Pancreas (tissue), 10 donors: Measurements from ENCODE around the gene RETREG1. TPM values are rescaled to one million over a fixed set of nuclear protein-coding genes. Genes with fewer than 3 reads are reported as not detected.

ENCODE experiments used
- ATAC-seq, 4 donors: fragments of 200-7000 bp; cut with Tn5 transposase; one replicate each; pipeline versions ENCODE4 v1.8.0 to v1.9.1; 2020; ENCODE audit warnings: mild to moderate bottlenecking in 4 of 4, moderate library complexity in 4 of 4
- DNase-seq, 6 donors: peaks; one replicate each; pipeline ENCODE4 v3.0.0-alpha.2; 2020
- FAIRE-seq: peaks from 2 replicates; lab custom pipeline; 2012; peaks lifted over from hg19 to GRCh38; lab: Jason Lieb, UNC
- H3K27ac ChIP-seq, 4 donors: fragments of 200-600 bp; sonication (generic); 1 replicate in 3 of 4; 2 replicates in 1 of 4; pipeline versions ENCODE4 v1.5.0 to v1.8.0; 2020
- H3K27me3 ChIP-seq, 4 donors: fragments of 200-600 bp; one replicate each; pipeline ENCODE4 v1.8.0; 2021
- H3K36me3 ChIP-seq, 3 donors: fragments of 200-600 bp; sonication (generic) in 1 of 3; one replicate each; pipeline versions ENCODE4 v1.5.0 to v1.8.0; 2020 to 2021
- H3K4me1 ChIP-seq, 3 donors: fragments of 200-600 bp; one replicate each; pipeline ENCODE4 v1.8.0; 2021
- H3K4me3 ChIP-seq, 4 donors: fragments of 200-600 bp; sonication (generic) in 2 of 4; one replicate each; pipeline versions ENCODE4 v1.5.0 to v1.8.0; 2020 to 2021
- H3K9me3 ChIP-seq, 4 donors: fragments of 200-600 bp; one replicate each; pipeline ENCODE4 v1.8.0; 2021
- WGBS, 2 donors: extraction: QIAGEN DNeasy Blood & Tissue Kit; methylation state at CpG; one replicate each; pipeline ENCODE4 v1.1.7; 2013; 5-methylcytosine and 5-hydroxymethylcytosine counted together
- intact Hi-C, 3 donors: fragments of 100-400 bp; cut with DNase I; formaldehyde crosslinking; loops; one replicate each; pipeline versions ENCODE4 v1.11.1 to v1.14.2; 2022
- polyA plus RNA-seq, 2 donors: library from polyadenylated mRNA; stranded (reverse); fragments of 200-250 nt; gene quantifications; one replicate each; pipeline ENCODE4 v1.2.3, GENCODE V29; 2013
- total RNA-seq, 6 donors: library from RNA; stranded (reverse); fragmentation: NEBNext Ultra II Directional in 4 of 6; extraction: Animal tissue kit (Norgen Biotek cat#: 25700) in 4 of 6; gene quantifications; one replicate each; pipeline versions ENCODE4 v1.2.1 to v1.2.4, GENCODE V29; 2021 to 2023
- TF ChIP-seq, protein P1 (sequence below), 4 donors: fragments of 200-600 bp; sonication (generic) in 3 of 4; IDR thresholded peaks; one replicate each; pipeline versions ENCODE4 v1.5.0 to v1.8.0; 2021; ENCODE audit warnings: antibody characterized with exemption in 4 of 4
- donor health status: healthy with polysubstance abuse.
- donor health status: DM: no; HTN: no; CAD: no; lungs with moderate emphysema.
- donor health status: DM: no; HTN: no; CAD: no.
- donor health status: control.
- donor health status: control.
- donor health status: Bipolar disorder and iron deficiency.
- donor health status: DM: yes; HTN: yes; CAD: no.
- donor health status: DM: no; HTN: no; CAD: no.
- donor health status: DM: no; HTN: no; CAD: no.
- donor health status: DM: yes; HTN: yes; CAD: no.

Gene RETREG1
- total and polyA plus RNA-seq, 8 donors: 5.3 to 22.6 (median 15.5) TPM

DNA sequence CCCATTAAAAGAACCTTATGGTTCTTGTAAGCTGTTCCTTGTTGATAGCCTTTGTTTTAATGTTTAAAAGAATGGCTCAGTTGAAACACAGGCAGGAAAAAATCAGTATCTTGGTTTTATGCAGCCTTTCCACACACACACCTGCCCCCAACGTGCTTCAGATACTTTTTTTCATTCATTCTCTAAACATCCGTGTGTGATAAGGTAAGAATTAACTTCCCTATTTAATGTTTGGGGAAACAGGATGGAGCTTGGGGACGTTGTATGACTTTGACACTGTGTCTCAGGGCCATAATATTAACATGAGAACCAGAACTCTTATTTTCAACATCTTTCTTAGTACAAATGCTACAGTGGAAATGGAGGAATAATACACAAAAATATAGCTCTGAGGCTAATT, 145.4 kb downstream of the RETREG1 start:
- H3K9me3 ChIP-seq: no peaks in the 10 kb centered on the region
- FAIRE-seq (no peak), ATAC-seq (no peak), DNase-seq (no peak)
- intact Hi-C loops: no loop called here
- H3K27ac ChIP-seq: no peak overlapping the region
- peaks cover 0 to 5% (median 0%) of the 10 kb centered on the region in 3 donors for H3K36me3 ChIP-seq
- H3K4me3 ChIP-seq: no peak overlapping the region
- TF ChIP-seq, protein P1, sequence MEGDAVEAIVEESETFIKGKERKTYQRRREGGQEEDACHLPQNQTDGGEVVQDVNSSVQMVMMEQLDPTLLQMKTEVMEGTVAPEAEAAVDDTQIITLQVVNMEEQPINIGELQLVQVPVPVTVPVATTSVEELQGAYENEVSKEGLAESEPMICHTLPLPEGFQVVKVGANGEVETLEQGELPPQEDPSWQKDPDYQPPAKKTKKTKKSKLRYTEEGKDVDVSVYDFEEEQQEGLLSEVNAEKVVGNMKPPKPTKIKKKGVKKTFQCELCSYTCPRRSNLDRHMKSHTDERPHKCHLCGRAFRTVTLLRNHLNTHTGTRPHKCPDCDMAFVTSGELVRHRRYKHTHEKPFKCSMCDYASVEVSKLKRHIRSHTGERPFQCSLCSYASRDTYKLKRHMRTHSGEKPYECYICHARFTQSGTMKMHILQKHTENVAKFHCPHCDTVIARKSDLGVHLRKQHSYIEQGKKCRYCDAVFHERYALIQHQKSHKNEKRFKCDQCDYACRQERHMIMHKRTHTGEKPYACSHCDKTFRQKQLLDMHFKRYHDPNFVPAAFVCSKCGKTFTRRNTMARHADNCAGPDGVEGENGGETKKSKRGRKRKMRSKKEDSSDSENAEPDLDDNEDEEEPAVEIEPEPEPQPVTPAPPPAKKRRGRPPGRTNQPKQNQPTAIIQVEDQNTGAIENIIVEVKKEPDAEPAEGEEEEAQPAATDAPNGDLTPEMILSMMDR (IDR thresholded peaks at IDR 0.05): no peak
- no peaks in the 10 kb centered on the region for H3K27me3 ChIP-seq
- 19% methylated on average over 3 of the region's 3 CpGs for WGBS, 2 donors
- H3K4me1 ChIP-seq: peaks cover 12 to 29% (median 16%) of the 10 kb centered on the region in 3 donors

DNA sequence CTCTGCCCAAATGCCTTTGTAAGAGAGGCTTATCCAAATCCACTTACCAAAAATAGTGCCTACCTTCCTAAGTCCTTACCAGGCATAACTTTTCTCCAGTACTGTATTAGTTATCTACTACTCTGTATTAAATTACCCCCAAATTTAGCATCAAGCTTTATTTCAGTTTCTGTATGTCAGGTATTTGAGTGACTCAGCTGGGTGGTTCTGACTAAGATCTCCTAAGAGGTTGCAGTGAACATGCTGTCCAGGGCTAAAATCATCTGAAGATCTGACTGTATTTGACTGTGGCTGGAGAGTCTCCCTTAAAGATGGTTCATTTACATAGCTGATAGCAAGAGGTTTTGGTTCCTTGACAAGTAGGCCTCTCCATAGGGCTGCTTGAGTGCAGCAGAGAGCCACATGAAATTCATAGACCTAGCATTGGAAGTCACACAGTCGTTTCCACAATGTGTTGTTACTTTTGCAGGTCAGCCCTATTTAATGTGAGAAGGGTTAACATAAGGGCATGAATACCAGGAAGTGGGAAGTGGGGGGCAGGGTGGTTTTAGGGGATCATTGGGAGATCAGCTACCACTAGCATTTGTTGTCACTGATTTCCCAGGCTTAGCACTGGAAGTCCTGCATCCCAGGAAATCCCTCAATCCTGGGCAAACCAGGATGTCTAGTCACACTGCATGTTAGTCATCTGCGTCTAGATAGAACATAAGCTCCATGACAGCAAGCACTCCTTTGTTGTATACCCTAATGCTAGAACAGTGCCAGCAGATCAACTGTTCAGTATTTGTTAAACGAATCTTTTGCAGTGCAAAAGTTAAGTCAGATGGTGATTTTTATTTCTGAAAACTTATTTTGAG, 149.2 kb downstream of the RETREG1 start:
- peaks cover 16 to 41% (median 27%) of the 10 kb centered on the region in 3 donors for H3K4me1 ChIP-seq
- DNase-seq (no peak), FAIRE-seq (no peak), ATAC-seq (no peak)
- 34 to 35% methylated on average over 3 of the region's 3 CpGs for WGBS, 2 donors
- intact Hi-C loops: no loop called here
- H3K36me3 ChIP-seq: peaks cover 0 to 9% (median under 1%) of the 10 kb centered on the region in 3 donors
- peak overlapping the region in 2 of 4 donors; percentile 69 to 89 for H3K4me3 ChIP-seq
- TF ChIP-seq, protein P1 (IDR thresholded peaks at IDR 0.05): no peak
- no peaks in the 10 kb centered on the region for H3K27me3 ChIP-seq
- H3K27ac ChIP-seq: peak overlapping the region; percentile 18 to 92 (median 87)
- H3K9me3 ChIP-seq: no peaks in the 10 kb centered on the region

DNA sequence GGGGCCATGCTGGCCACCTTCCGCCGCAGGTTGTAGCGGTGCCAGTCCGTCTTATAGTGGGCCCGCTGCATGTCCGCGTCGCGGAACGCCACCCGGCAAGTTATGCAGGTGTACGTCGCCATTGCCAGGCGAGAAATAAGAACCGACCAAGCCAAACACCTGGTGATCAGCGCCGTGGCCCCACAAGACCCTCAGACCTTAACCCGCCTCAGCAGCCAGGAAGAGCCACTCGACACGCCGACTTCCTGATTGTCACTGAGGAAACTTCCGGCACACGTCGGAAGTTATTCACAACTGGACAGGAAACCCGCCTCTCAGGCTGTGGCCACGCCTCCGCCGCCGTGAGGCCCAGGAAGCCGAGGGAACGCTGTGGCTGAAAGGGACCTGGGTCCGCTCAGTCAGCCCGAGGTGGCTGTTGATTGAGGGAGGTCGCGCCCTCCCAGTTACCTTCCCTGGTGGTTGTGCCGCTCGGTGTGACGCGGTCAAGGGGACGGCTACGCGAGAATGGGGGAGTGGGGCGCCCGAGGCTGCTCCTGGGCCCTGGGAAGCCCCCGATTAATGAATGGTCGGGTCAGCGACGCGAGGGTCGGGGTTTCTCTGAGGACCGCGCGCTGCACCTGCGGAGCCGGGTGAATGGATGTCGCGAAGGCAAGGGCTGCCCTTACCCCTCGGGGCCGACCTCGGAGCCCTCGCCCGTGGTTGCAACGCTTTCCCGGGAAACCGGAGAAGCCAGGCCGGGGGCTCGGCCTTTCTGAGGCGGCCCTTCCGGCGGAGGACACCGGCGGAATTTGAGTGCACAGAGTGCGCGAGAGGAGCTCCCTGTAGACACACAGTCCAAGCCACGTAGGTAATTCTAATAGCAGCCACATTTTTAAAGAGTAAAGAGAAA, 151.0 kb downstream of the RETREG1 start, which contains the start of gene ZNF622:
TSS of gene ZNF622 (minus strand) at position 257 of the 889 bp plus-strand sequence. CDS start at position 122, 135 bp downstream.
- no peak for FAIRE-seq
- peaks cover 25 to 49% (median 28%) of the 10 kb centered on the region in 3 donors for H3K4me1 ChIP-seq

DNA sequence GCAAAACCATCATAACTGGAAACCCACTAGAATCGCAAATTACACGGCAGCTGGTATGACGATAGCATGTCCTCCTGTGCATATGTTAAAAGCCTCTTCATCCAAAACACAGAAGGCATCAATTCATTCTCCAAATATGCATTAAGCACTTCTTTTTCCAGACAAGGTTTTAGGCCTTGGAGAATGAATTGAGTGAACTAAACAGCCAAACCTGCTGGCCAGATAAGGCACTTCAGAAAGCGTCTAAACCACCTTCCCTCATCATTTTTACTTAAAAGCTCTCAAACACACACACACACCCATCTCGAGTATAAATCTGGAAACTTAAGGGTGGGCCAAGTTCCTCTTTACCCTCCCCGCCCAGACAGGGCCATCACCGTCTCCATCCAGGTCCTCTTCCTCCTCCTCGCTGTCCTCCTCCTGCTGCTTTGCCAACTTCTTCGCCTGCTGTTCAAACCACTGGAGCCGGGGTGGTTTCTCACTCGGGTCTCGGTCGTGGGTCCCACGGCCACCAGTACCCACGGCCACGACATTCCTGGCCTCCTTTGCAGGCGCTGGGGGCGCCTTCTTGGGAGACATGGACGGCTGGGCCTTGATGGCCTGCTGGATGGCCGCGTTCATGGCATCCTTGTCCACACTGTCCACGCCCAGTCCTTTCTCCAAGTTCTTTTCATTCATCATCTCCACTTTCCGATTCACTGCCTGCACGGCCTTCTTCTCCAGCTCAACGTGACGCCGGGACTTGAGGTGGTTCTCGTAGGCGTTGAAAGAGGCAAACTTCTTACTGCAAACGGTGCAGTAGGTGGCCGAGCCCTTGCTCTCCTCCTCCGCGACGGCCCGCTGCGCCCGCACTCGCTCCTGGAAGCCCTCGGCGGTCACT, 151.9 kb downstream of the RETREG1 start:
- intact Hi-C loops: no loop called here
- Histone ChIP-seq H3K27me3 (no peaks in the 10 kb centered on the region), H3K4me3 (peak overlapping the region; percentile 69 to 95 (median 88)), H3K9me3 (no peaks in the 10 kb centered on the region), H3K36me3 (peaks cover 0 to 27% (median 10%) of the 10 kb centered on the region in 3 donors), H3K4me1 (peaks cover 24 to 50% (median 33%) of the 10 kb centered on the region in 3 donors), H3K27ac (peak overlapping the region; percentile 83 to 92 (median 87))
- FAIRE-seq (no peak), ATAC-seq (peak; percentile 1 to 7 (median 5)), DNase-seq (peak in 2 of 6 donors; percentile 34 to 70)
- TF ChIP-seq, protein P1 (IDR thresholded peaks at IDR 0.05): no peak
- 3 to 4% methylated on average over 40 of the region's 40 CpGs for WGBS, 2 donors

More for the DNA sequence above, 151.0 kb downstream of the RETREG1 start, which contains the start of gene ZNF622:
- WGBS, 2 donors: 0% methylated on average over 68 to 75 of the region's 75 CpGs
- ATAC-seq (peak; percentile 93 to 97 (median 95)), DNase-seq (peak; percentile 90 to 95 (median 91))
- TF ChIP-seq, protein P1 (IDR thresholded peaks at IDR 0.05): no peak
- no peaks in the 10 kb centered on the region for H3K9me3 ChIP-seq
- peaks cover 0 to 26% (median 10%) of the 10 kb centered on the region in 3 donors for H3K36me3 ChIP-seq
- H3K27ac ChIP-seq: peak within 1 kb of the TSS; percentile 83 to 92 (median 87)
- intact Hi-C loops: no loop called here
- peak within 1 kb of the TSS; percentile 69 to 95 (median 88) for H3K4me3 ChIP-seq
- no peaks in the 10 kb centered on the region for H3K27me3 ChIP-seq
